GM12874 (cell line): ENCODE results near the gene KCNN2.

Experiments used
- TF ChIP-seq, protein P1 (sequence below): IDR thresholded peaks from 2 replicates; pipeline ENCODE4 v1.5.1; 2011; ENCODE audit warnings: low read depth, mild to moderate bottlenecking, control low read depth, low read length, moderate library complexity; ENCODE audit not compliant: insufficient read depth

KCNN2 gene

DNA sequence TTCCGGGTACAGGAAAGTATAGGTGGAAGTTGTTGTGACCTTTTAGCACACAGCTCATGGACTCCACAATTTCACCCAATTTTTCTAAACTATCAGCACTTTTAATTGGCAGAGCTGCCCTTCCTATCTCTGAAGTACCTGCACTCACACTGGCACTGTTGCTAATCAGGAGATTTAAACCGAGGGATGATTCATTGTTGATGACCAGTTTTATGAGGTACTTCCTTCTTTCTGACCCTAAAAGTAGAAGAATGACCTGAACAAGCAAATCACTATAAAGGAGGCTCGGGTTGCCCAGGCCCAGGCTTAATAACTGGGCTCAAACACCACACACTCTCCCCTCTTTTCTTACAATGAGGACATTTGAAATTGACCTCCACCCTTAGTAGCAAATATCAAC lies 105.9 kb downstream of the KCNN2 start:
- TF ChIP-seq, protein P1, sequence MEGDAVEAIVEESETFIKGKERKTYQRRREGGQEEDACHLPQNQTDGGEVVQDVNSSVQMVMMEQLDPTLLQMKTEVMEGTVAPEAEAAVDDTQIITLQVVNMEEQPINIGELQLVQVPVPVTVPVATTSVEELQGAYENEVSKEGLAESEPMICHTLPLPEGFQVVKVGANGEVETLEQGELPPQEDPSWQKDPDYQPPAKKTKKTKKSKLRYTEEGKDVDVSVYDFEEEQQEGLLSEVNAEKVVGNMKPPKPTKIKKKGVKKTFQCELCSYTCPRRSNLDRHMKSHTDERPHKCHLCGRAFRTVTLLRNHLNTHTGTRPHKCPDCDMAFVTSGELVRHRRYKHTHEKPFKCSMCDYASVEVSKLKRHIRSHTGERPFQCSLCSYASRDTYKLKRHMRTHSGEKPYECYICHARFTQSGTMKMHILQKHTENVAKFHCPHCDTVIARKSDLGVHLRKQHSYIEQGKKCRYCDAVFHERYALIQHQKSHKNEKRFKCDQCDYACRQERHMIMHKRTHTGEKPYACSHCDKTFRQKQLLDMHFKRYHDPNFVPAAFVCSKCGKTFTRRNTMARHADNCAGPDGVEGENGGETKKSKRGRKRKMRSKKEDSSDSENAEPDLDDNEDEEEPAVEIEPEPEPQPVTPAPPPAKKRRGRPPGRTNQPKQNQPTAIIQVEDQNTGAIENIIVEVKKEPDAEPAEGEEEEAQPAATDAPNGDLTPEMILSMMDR, result no peak

DNA sequence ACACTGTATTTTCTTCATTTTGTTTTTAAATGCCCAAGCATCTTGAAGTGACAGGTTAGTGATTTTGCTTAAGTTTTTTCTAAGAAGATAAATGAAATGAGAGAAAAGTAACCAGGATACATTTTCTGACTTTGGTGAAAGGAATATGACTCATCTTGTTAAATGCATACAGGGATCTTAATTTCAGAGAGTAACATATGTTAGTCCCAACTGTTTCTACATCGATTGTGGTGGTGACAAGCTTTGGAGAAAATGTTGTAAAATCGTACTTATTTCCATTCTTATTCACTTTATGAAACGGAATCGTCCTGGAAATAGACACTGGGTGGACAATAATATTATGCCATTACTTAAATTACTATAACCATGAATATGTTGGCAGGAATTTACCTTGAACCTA lies 107.5 kb downstream of the KCNN2 start:
- TF ChIP-seq, protein P1, result no peak

DNA sequence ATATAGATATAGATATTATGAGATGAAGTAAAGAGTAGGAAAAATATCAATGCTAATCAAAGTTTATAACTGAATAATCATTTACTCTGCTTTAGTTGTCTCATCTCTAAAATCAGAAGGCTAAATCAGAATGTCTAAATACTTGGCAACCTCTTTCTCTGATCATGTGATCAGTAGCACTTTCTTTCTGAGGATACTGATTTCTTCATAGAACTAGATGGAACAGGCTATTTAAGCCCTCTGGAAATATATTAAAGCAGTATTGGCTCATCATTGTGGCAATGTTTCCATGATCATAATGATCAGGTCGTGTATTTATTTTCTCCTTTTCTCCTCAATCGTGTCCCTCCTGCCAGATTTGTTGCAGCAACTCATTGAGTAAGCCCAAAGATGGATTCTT lies 109.7 kb downstream of the KCNN2 start:
- TF ChIP-seq, protein P1, result no peak

DNA sequence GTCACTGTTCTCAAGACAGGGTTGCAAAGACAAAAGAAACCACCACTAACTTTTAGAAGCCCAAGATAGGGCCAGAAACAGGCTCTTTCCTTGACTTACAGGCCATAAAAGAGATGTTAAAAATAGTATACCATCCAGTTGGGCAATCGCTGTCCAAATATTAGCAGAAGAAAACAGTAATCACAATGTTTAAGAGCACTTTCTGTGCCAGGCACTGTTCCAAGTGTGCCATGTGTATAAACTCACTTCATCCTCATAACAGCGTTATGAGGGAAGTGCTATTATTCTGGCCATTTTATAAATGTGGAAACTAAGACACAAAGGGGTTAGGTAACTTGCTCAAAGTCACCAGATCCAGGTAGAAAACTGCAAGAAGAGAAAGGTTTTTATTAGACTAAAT lies 111.7 kb downstream of the KCNN2 start:
- TF ChIP-seq, protein P1, result no peak

DNA sequence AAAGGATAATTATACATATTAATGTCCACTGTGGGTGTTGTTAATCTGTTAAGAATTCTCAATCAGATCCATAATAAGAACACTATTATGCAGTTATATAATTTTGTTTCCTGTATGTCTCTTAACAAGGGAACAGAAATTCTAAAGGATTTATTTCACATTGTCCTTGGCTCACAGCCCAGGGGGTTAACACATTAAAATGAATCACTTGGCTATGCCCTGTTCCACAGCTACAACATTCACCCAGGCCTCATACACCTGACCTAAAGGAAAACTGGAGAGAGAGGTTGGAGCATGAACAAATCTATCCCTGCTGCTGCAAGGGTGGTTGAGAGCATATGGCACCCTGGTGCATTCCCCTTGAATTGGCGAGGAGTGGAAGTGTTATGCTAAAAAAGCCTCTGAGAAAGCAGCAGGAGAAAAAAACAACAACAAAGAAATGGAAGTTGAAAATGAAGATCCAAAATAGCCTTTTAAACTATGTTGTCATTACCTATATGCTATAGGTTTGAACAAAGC lies 116.0 kb downstream of the KCNN2 start:
- TF ChIP-seq, protein P1, result no peak

DNA sequence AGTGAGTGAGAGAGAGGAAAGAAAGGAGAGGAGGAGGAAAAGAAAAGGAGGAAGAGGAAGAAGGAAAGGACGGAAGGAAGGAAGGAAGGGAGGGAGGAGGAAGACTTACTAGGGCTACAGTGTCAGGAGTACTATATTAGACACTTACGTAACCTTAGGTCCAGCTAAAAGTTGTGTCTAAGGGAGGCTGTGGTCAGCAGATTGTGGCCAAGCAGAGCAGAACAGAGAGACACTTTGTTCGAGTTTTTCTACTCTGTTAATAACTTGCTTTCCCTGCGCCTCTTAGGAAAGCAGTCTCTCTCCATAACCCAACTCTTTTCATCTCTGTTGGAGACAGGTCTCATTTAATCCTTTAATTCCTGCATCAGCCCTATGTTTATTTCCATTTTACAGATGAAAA lies 138.9 kb downstream of the KCNN2 start:
- TF ChIP-seq, protein P1, result no peak

DNA sequence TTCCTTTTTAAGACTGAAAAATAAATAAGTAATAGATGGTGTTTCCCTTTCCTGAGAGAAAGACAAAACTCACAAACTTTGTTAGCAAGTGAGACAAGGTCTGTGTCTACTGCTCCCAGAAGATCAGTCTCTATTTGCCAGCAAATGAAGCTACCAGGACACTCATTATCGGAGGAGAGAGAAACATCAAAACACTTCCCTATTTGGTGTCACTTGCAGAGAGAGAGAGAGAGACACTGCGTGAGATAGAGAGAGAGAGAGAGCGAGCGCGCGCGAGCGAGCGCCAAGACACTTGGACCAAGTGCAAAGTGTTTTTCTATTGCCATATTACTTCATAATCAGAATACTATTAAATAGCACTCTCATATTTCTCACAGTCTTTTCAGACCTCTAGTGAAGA lies 142.7 kb downstream of the KCNN2 start:
- TF ChIP-seq, protein P1, result no peak
